Adrenal gland (tissue), 12 donors: Measurements from ENCODE around the gene HAPLN3. TPM values are rescaled to one million over a fixed set of nuclear protein-coding genes. Genes with fewer than 3 reads are reported as not detected.

Experiments
- DNase-seq, 7 donors: peaks; one replicate each; pipeline ENCODE4 v3.0.0-alpha.2; 2019 to 2020
- H3K27ac ChIP-seq, 5 donors: fragments of 200-600 bp; sonication (generic) in 4 of 5; 1 replicate in 3 of 5; 2 replicates in 2 of 5; pipeline versions ENCODE4 v1.5.1 to v1.8.0; 2016 to 2020; ENCODE audit warnings: mild to moderate bottlenecking in 1 of 5
- H3K27me3 ChIP-seq: fragments of 200-600 bp; 2 replicates; pipeline ENCODE4 v1.8.0; 2021
- H3K36me3 ChIP-seq, 2 donors: fragments of 200-600 bp; replicated peaks in 1 of 2; 1 replicate in 1 of 2; 2 replicates in 1 of 2; pipeline versions ENCODE4 v1.5.1 to v1.8.0; 2018 to 2022
- H3K4me1 ChIP-seq, 2 donors: fragments of 200-600 bp; replicated peaks in 1 of 2; 1 replicate in 1 of 2; 2 replicates in 1 of 2; pipeline versions ENCODE4 v1.5.1 to v1.8.0; 2018 to 2021
- H3K4me3 ChIP-seq, 4 donors: fragments of 200-600 bp; sonication (generic) in 3 of 4; one replicate each; pipeline ENCODE4 v1.5.1; 2016 to 2018
- H3K9me3 ChIP-seq, 3 donors: fragments of 200-600 bp; sonication (generic) in 1 of 3; replicated peaks in 1 of 3; 1 replicate in 2 of 3; 2 replicates in 1 of 3; pipeline versions ENCODE4 v1.5.1 to v1.8.0; 2016 to 2021
- CTCF ChIP-seq, 6 experiments: fragments of 450-650 bp in 4 of 6; fragments of 200-600 bp in 2 of 6; sonication (generic) in 1 of 6; IDR thresholded peaks; 1 replicate in 5 of 6; 2 replicates in 1 of 6; pipeline versions ENCODE4 v1.5.1 to v1.8.0; 2016 to 2021; ENCODE audit warnings: antibody characterized with exemption in 6 of 6, mild to moderate bottlenecking in 2 of 6, moderate library complexity in 1 of 6
- POLR2A ChIP-seq, 2 donors: fragments of 450-650 bp; IDR thresholded peaks; one replicate each; pipeline ENCODE4 v1.6.1; 2017; ENCODE audit warnings: antibody characterized with exemption in 2 of 2, mild to moderate bottlenecking in 2 of 2, moderate library complexity in 1 of 2
- WGBS, 4 donors: extraction: QIAGEN DNeasy Blood & Tissue Kit in 2 of 4; methylation state at CpG; one replicate each; pipeline versions ENCODE4 v1.1.5 to v1.1.7; 2013 to 2017; 5-methylcytosine and 5-hydroxymethylcytosine counted together
- intact Hi-C, 2 donors: fragments of 100-400 bp; cut with DNase I; formaldehyde crosslinking; loops; one replicate each; pipeline versions ENCODE4 v1.14.1 to v1.15.0; 2022 to 2023
- polyA plus RNA-seq, 3 donors: library from polyadenylated mRNA; stranded (reverse); fragments of 200-250 nt in 2 of 3; fragments of 350-450 nt in 1 of 3; fragmentation: Illumina TruSeq in 1 of 3; extraction: RNeasy Lipid Tissue Mini Kit (QIAGEN cat#74804) in 1 of 3; gene quantifications; one replicate each; pipeline ENCODE4 v1.2.3, GENCODE V29; 2013 to 2014
- total RNA-seq, 9 donors: library from RNA; depleted of rRNA in 4 of 9; stranded (reverse); fragments of >200 nt in 4 of 9; fragments of 120-200 nt in 1 of 9; fragmentation: NEBNext Ultra II Directional in 1 of 9; extraction: Animal tissue kit (Norgen Biotek cat#: 25700) in 1 of 9; gene quantifications; one replicate each; pipeline versions ENCODE4 v1.1.0 to v1.2.4, GENCODE V29; 2013 to 2023
- donor health status: healthy with polysubstance abuse.
- donor health status: Bipolar disorder and iron deficiency.
- donor health status: DM: yes; HTN: yes; CAD: no.
- donor health status: DM: no; HTN: no; CAD: no.
- donor health status: DM: no; HTN: no; CAD: no.
- donor health status: DM: yes; HTN: yes; CAD: no.

HAPLN3 gene
- total and polyA plus RNA-seq, 12 donors, result 0.55 to 7.6 (median 3.7) TPM

DNA sequence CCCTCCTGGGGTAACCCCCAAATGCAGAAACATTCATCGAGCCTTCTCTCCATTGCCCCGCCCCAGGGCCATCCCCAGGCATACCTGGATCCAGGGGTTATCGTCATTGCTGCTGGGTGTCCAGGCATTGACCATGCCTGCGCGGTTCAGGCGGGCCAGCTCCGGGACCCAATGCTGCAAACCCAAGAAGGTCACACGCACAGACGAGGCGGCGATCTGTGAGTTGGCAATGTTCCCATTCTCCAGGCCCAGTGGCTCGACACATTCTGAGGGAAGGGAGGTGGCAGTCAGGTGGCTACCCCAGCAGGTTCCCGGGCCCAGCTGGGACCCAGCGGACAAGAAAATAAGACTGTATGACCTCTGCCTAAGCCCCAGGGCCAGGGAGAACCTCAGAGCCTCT lies 11.8 kb upstream of the HAPLN3 start:
- Histone ChIP-seq H3K9me3 (no peaks in the 10 kb centered on the region), H3K4me3 (no peak overlapping the region), H3K27ac (peak overlapping the region in 1 of 5 donors; percentile 2), H3K27me3 (no peaks in the 10 kb centered on the region), H3K4me1 (peaks cover 0 to 5% of the 10 kb centered on the region in 2 donors), H3K36me3 (peaks cover 0 to 12% of the 10 kb centered on the region in 2 donors)
- WGBS, 4 donors, result 83 to 89% (median 86%) methylated on average over 4 to 14 of the region's 14 CpGs
- no peak for DNase-seq
- TF ChIP-seq CTCF (IDR thresholded peaks at IDR 0.05) (no peak), POLR2A (IDR thresholded peaks at IDR 0.05) (no peak)
- intact Hi-C loops, result loop anchor here (5.0 to 10.0 kb wide), 3 partner anchors 95 to 278 kb away; no protein-coding TSS in a partner anchor

GRCh38 chr15:88906551-88906950 lies 11.2 kb upstream of the HAPLN3 start:
- H3K4me3 ChIP-seq, result no peak overlapping the region
- TF ChIP-seq CTCF (IDR thresholded peaks at IDR 0.05) (no peak), POLR2A (IDR thresholded peaks at IDR 0.05) (no peak)
- peaks cover 0 to 5% of the 10 kb centered on the region in 2 donors for H3K4me1 ChIP-seq
- H3K36me3 ChIP-seq, result peaks cover 0 to 12% of the 10 kb centered on the region in 2 donors
- DNase-seq, result no peak
- H3K9me3 ChIP-seq, result no peaks in the 10 kb centered on the region
- WGBS, 4 donors, result 93 to 99% (median 98%) methylated on average over 7 of the region's 7 CpGs
- H3K27ac ChIP-seq, result no peak overlapping the region
- intact Hi-C loops, result loop anchor here (5.0 to 10.0 kb wide), 3 partner anchors 96 to 278 kb away; no protein-coding TSS in a partner anchor
- no peaks in the 10 kb centered on the region for H3K27me3 ChIP-seq

DNA sequence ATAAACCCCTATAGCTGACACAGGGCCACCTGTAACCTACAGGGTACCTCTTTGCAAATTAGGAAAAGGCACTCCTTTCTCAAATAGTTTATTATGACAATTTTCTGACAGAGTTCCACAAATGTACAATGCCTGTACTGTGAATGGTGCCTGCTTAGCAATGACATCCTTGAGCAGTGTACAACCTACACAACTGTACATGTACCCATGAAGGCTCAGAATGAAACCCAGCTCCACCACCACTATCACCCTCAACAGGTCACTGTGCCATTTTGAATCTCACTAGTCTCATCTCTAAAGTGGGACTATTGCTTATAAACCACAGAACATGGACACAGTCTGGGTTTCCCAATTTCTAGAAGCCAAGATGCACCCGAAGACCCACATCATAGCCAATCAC lies 10.8 kb upstream of the HAPLN3 start:
- WGBS, 4 donors, result 95 to 100% (median 99%) methylated on average over 1 of the region's 1 CpG
- H3K36me3 ChIP-seq, result peaks cover 0 to 12% of the 10 kb centered on the region in 2 donors
- H3K4me3 ChIP-seq, result no peak overlapping the region
- intact Hi-C loops, result loop anchor here (5.0 to 10.0 kb wide), 3 partner anchors 96 to 279 kb away; no protein-coding TSS in a partner anchor
- no peaks in the 10 kb centered on the region for H3K27me3 ChIP-seq
- no peaks in the 10 kb centered on the region for H3K9me3 ChIP-seq
- DNase-seq, result no peak
- H3K27ac ChIP-seq, result no peak overlapping the region
- TF ChIP-seq POLR2A (IDR thresholded peaks at IDR 0.05), result no peak
- peaks cover 0 to 5% of the 10 kb centered on the region in 2 donors for H3K4me1 ChIP-seq

DNA sequence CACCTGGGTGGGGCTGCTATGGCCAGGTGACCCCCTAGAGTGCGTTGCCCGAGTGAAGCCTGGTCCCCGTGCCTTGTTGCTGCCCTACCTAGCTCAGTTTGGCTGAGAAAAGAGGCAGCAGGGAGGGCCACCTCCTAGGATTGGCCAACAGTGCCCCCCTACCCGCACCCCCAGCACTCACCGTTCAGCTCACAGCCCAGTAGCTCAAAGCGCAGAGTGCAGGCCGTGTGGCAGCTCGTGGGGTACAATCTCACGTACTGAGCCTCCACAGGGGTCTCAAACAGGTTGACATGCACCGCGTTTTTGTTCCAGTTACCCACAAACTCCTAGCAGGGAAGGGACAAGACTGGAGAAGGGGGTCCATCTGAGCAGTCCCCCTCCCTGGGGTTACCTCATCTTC lies 10.2 kb upstream of the HAPLN3 start:
- TF ChIP-seq CTCF (IDR thresholded peaks at IDR 0.05), result no peak
- TF ChIP-seq POLR2A (IDR thresholded peaks at IDR 0.05), result no peak
- Histone ChIP-seq H3K9me3 (no peaks in the 10 kb centered on the region), H3K27me3 (no peaks in the 10 kb centered on the region), H3K4me3 (no peak overlapping the region), H3K27ac (peak overlapping the region in 1 of 5 donors; percentile 22), H3K36me3 (peaks cover 0 to 12% of the 10 kb centered on the region in 2 donors), H3K4me1 (peaks cover 0 to 5% of the 10 kb centered on the region in 2 donors)
- 71 to 96% (median 89%) methylated on average over 3 to 11 of the region's 11 CpGs for WGBS, 4 donors
- no peak for DNase-seq
- intact Hi-C loops, result loop anchor here (2.0 to 10.0 kb wide), 4 partner anchors 97 to 279 kb away; no protein-coding TSS in a partner anchor
